ENCODE data around the gene SCARB2. TPM values are rescaled to one million over a fixed set of nuclear protein-coding genes. Genes with fewer than 3 reads are reported as not detected.

Gene SCARB2
- total RNA-seq, 1 experiment from 2014 or later: 51.3 TPM

DNA sequence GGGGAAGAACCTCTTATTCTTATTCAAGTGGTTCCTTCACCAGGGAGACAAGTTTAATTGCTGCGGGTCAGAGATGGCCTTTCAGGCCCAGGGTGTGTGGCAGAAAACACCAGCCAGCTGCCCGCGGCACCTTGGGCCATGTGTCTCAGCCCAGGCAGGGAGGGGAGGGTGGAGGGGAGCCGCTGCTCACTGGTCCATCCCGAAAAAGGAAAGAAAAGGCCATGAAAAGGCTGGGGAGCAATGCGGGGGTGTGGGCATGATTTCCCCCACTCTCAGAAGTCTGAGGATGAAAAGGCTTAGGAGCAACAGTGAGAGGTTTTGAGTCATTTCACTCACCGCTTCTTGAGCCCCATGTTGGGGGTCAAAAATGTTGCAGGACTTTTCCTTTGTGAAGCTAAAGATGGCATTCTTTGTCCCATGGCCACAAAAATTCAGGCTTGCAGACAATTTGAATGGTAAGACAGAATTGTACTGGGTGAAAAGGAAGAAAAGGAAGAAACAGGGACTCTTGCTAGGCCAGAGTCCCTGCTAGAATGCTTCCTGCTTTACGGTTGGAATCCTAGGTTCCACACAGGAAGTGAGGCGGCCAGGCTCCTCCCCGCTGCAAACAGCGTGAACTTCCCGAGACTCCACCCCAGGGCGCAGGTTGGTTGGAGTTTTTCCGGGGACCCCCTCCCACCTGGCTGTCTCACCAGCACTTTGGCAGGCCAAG lies 20.5 kb upstream of the SCARB2 start (continued):
- TF ChIP-seq ELF1 (IDR thresholded peaks at IDR 0.05; ENCODE audit: borderline replicate concordance, low read depth): peak; percentile 68
- TF ChIP-seq, protein P1, sequence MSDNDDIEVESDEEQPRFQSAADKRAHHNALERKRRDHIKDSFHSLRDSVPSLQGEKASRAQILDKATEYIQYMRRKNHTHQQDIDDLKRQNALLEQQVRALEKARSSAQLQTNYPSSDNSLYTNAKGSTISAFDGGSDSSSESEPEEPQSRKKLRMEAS (IDR thresholded peaks at IDR 0.05): peak; percentile 49
- peak; percentile 60 for TF ChIP-seq SIN3A (IDR thresholded peaks at IDR 0.05; ENCODE audit: low read depth)

GRCh38 chr4:76233529-76233928 lies 19.9 kb upstream of the SCARB2 start:
- no peaks in the 10 kb centered on the region for H3K9me2 ChIP-seq (ENCODE audit: insufficient read depth)
- POLR2A ChIA-PET: no interaction called here
- intact Hi-C loops (cut with micrococcal nuclease): no loop called here

More at GRCh38 chr4:76233529-76233928, 19.9 kb upstream of the SCARB2 start:
- peak; percentile 30; the same call in 1 of the 2 replicates for ATAC-seq
- CTCF ChIA-PET: no interaction called here
- Histone ChIP-seq H3K9ac (ENCODE audit: low read length) (peak overlapping the region; percentile 72), H3K4me3 (replicated peaks in 1 of 2; ENCODE audit: low read depth in 1 of 2, low read length in 2 of 2) (peak overlapping the region; percentile 85 to 91), H2AFZ (ENCODE audit: low read depth, low read length, poor library complexity, severe bottlenecking) (no peak overlapping the region), H3K4me1 (ENCODE audit: control insufficient read depth in 1 of 2, insufficient read depth in 2 of 2, low read length in 2 of 2) (peaks cover 17 to 26% of the 10 kb centered on the region in 2 experiments), H3K9me3 (ENCODE audit: control insufficient read depth in 1 of 2, insufficient read depth in 1 of 2, low read depth in 1 of 2, low read length in 2 of 2) (peaks cover 0 to 23% of the 10 kb centered on the region in 2 experiments; a peak in 1 of 4 replicates), H3K27me3 (ENCODE audit: insufficient read depth, low read length) (no peaks in the 10 kb centered on the region), H4K20me1 (ENCODE audit: insufficient read depth) (no peaks in the 10 kb centered on the region), H3K4me2 (ENCODE audit: low read length) (peak overlapping the region; percentile 87), H3K36me3 (ENCODE audit: control insufficient read depth in 1 of 2, insufficient read depth in 2 of 2, low read length in 2 of 2) (peaks cover 0 to 33% of the 10 kb centered on the region in 2 experiments; a peak in 3 of 4 replicates), H3K79me2 (ENCODE audit: insufficient read depth, low read length) (peaks cover 54% of the 10 kb centered on the region), H3K27ac (ENCODE audit: low read depth, low read length) (peak overlapping the region; percentile 67; the same call in 1 of the 2 replicates)
- TF ChIP-seq ATF3 (IDR thresholded peaks at IDR 0.05) (no peak), SRF (IDR thresholded peaks at IDR 0.05; ENCODE audit: low read depth) (no peak), EZH2phosphoT487 (IDR thresholded peaks at IDR 0.05; ENCODE audit: borderline replicate concordance) (no peak), FOSL1 (IDR thresholded peaks at IDR 0.05; ENCODE audit: low read depth) (no peak), ELF1 (IDR thresholded peaks at IDR 0.05; ENCODE audit: borderline replicate concordance, low read depth) (no peak), CBX3 (IDR thresholded peaks at IDR 0.05; ENCODE audit: low read depth) (no peak), RAD21 (IDR thresholded peaks at IDR 0.05; ENCODE audit: low read depth) (no peak), CTCF (IDR thresholded peaks at IDR 0.05 in 2 of 3, conservative IDR thresholded peaks at IDR 0.05 in 1 of 3; ENCODE audit: borderline replicate concordance in 1 of 3, insufficient read depth in 1 of 3, low read depth in 2 of 3, low read length in 2 of 3) (no peak), JUND (IDR thresholded peaks at IDR 0.05) (no peak), ZFX (IDR thresholded peaks at IDR 0.05) (no peak)
- no peak for DNase-seq (ENCODE audit: low read depth, low spot score)
- no TSS peak for BruUV-seq (replicated peaks)
- RAD21 ChIA-PET (ENCODE audit: low non-redundant PET in 1 of 2, low total read pairs in 2 of 2, uncharacterized antibody in 2 of 2, unreplicated experiment in 2 of 2): no interaction called here

Data from HCT116 (cell line).